ENCODE measurements around the gene ADRA2B. TPM values are rescaled to one million over a fixed set of nuclear protein-coding genes. Genes with fewer than 3 reads are reported as not detected.

Gene ADRA2B
- total RNA-seq, 6 donors from 2014 or later: 0.15 to 1.0 (median 0.31) TPM

- Histone ChIP-seq H3K4me3 (no peak overlapping the region), H3K4me1 (peaks cover 4 to 17% (median 13%) of the 10 kb centered on the region in 4 donors), H3K9me3 (no peaks in the 10 kb centered on the region), H3K36me3 (no peaks in the 10 kb centered on the region), H3K27me3 (peaks cover 0 to 22% (median 9%) of the 10 kb centered on the region in 4 donors), H3K27ac (no peak overlapping the region)
- TF ChIP-seq, protein P1, sequence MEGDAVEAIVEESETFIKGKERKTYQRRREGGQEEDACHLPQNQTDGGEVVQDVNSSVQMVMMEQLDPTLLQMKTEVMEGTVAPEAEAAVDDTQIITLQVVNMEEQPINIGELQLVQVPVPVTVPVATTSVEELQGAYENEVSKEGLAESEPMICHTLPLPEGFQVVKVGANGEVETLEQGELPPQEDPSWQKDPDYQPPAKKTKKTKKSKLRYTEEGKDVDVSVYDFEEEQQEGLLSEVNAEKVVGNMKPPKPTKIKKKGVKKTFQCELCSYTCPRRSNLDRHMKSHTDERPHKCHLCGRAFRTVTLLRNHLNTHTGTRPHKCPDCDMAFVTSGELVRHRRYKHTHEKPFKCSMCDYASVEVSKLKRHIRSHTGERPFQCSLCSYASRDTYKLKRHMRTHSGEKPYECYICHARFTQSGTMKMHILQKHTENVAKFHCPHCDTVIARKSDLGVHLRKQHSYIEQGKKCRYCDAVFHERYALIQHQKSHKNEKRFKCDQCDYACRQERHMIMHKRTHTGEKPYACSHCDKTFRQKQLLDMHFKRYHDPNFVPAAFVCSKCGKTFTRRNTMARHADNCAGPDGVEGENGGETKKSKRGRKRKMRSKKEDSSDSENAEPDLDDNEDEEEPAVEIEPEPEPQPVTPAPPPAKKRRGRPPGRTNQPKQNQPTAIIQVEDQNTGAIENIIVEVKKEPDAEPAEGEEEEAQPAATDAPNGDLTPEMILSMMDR (IDR thresholded peaks at IDR 0.05): no peak
- TF ChIP-seq EP300 (IDR thresholded peaks at IDR 0.05) (no peak), POLR2A (IDR thresholded peaks at IDR 0.05) (no peak), POLR2AphosphoS5 (IDR thresholded peaks at IDR 0.05) (no peak)
- ATAC-seq (ENCODE audit: low FRiP score in 2 of 2) (no peak), DNase-seq (no peak)
- WGBS, 2 donors: 93 to 96% methylated on average over 13 of the region's 13 CpGs
These were observed 2.5 kb upstream of the ADRA2B start for GRCh38 chr2:96118698-96119388.

DNA sequence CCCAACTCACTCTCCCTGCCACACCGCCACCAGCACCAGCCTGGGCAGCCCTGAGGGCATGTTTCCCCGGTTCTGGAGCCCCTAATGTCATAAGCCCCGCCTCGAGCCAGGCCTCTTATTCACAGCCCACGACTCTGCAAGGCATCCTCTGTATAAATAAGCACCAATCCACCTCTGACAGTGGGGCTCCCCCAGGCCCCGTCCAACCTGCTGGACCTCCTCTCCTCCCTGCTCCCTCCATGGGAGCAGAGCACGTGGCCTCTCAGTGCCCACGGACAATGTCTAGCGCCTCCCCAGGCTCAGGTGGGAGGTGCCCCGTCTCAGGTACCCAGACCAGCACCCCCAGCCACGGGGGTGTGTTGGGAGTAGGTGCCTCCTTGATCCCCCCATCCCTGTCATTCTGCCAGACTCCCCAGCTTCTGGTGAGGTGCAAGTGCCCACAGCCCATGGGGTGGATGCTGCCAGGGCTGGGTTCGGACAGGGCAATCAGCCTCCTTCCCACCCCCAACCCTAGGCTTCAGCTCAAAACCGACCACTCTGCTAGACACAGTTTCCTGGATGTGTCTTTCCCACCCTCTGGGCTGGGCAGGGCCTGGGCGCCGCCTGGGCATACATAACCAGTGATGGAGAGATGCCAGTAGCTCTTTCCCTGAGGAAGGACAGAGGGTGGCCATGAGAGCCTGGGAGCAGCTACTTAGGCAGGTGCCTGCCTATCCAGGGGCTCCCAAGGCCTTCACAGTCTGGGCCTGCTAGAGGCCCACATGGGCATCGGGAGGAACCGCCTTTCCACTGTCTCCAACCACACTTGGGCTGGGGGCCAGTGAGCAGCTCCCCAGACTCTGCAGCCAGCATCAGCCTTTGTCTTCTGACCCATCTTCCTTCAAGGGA is 1.6 kb upstream of the ADRA2B start:
- Histone ChIP-seq H3K9me3 (no peaks in the 10 kb centered on the region), H3K36me3 (no peaks in the 10 kb centered on the region), H3K27ac (no peak overlapping the region), H3K4me3 (no peak overlapping the region), H3K4me1 (peaks cover 4 to 17% (median 13%) of the 10 kb centered on the region in 4 donors), H3K27me3 (peaks cover 0 to 22% (median 9%) of the 10 kb centered on the region in 4 donors)
- DNase-seq: no peak
- TF ChIP-seq, protein P1 (IDR thresholded peaks at IDR 0.05): peak in 1 of 6 experiments; percentile 9
- no peak for TF ChIP-seq POLR2AphosphoS5 (IDR thresholded peaks at IDR 0.05)
- no peak for ATAC-seq (ENCODE audit: low FRiP score in 2 of 2)
- WGBS, 2 donors: 40 to 59% methylated on average over 3 to 13 of the region's 17 CpGs

GRCh38 chr2:96116879-96117533 is 635 bp upstream of the ADRA2B start:
- no peaks in the 10 kb centered on the region for H3K9me3 ChIP-seq
- peaks cover 0 to 22% (median 9%) of the 10 kb centered on the region in 4 donors for H3K27me3 ChIP-seq
- DNase-seq (peak; percentile 46 to 94), ATAC-seq (ENCODE audit: low FRiP score in 2 of 2) (peak; percentile 52 to 94)
- WGBS, 2 donors: 3 to 7% methylated on average over 4 to 16 of the region's 62 CpGs
- peaks cover 4 to 17% (median 13%) of the 10 kb centered on the region in 4 donors for H3K4me1 ChIP-seq
- no peaks in the 10 kb centered on the region for H3K36me3 ChIP-seq
- TF ChIP-seq, protein P1 (IDR thresholded peaks at IDR 0.05): peak; percentile 88 to 98 (median 94)
- no peak for TF ChIP-seq POLR2AphosphoS5 (IDR thresholded peaks at IDR 0.05)
- peak overlapping the region; percentile 34 to 81 (median 69) for H3K4me3 ChIP-seq
- peak overlapping the region in 2 of 4 donors; percentile 15 to 47 for H3K27ac ChIP-seq

GRCh38 chr2:96115631-96116423 is 544 bp downstream of the ADRA2B start:
- H3K36me3 ChIP-seq: no peaks in the 10 kb centered on the region
- H3K4me1 ChIP-seq: peaks cover 4 to 17% (median 13%) of the 10 kb centered on the region in 4 donors
- H3K27ac ChIP-seq: no peak overlapping the region
- peak overlapping the region in 3 of 4 donors; percentile 66 to 81 (median 72) for H3K4me3 ChIP-seq
- ATAC-seq (ENCODE audit: low FRiP score in 2 of 2): no peak
- TF ChIP-seq, protein P1 (IDR thresholded peaks at IDR 0.05): no peak
- TF ChIP-seq POLR2A (IDR thresholded peaks at IDR 0.05) (no peak), POLR2AphosphoS5 (IDR thresholded peaks at IDR 0.05) (no peak), EP300 (IDR thresholded peaks at IDR 0.05) (no peak)
- H3K9me3 ChIP-seq: no peaks in the 10 kb centered on the region
- H3K27me3 ChIP-seq: peaks cover 0 to 22% (median 9%) of the 10 kb centered on the region in 4 donors
- DNase-seq: peak in 1 of 2 donors; percentile 83
- WGBS, 2 donors: 62 to 76% methylated on average over 45 to 50 of the region's 77 CpGs

Measured in upper lobe of left lung (tissue), 6 donors.